Activated CD4-positive, alpha-beta memory T cell treated with anti-CD3 and anti-CD28 coated beads, Interleukin-2, amount 10 ng/mL, durations not matched to agents 7 days and 5 days (primary cell): Measurements from ENCODE around the gene TMSB4Y. TPM values are rescaled to one million over a fixed set of nuclear protein-coding genes. Genes with fewer than 3 reads are reported as not detected.
A peak's percentile ranks its signal among the peaks of the same experiment; 100 is the strongest.

ENCODE experiments used
- CTCF ChIA-PET: fragments of 350-600 bp; sonication (Branson Sonifier 250); formaldehyde crosslinking; loops from one replicate; lab custom pipeline; 2021; ENCODE audit warnings: antibody characterized with exemption, inconsistent platforms; lab: Charles Lee
- POLR2A ChIA-PET: fragments of 350-600 bp; sonication (Branson Sonifier 250); formaldehyde crosslinking; loops from one replicate; lab custom pipeline; 2021; ENCODE audit warnings: antibody characterized with exemption; lab: Charles Lee
- DNase-seq: peaks from one replicate; pipeline ENCODE4 v3.0.0-alpha.2; 2020
- H3K27ac Mint-ChIP-seq: one replicate; pipeline ENCODE4 v1.8.0; 2021; ENCODE audit warnings: mild to moderate bottlenecking, mixed read lengths
- H3K27me3 Mint-ChIP-seq: one replicate; pipeline ENCODE4 v1.8.0; 2021; ENCODE audit warnings: mixed read lengths
- H3K36me3 Mint-ChIP-seq: one replicate; pipeline ENCODE4 v1.8.0; 2021; ENCODE audit warnings: low read depth, mixed read lengths
- H3K4me1 Mint-ChIP-seq: one replicate; pipeline ENCODE4 v1.8.0; 2021; ENCODE audit warnings: mixed read lengths
- H3K4me3 Mint-ChIP-seq: one replicate; pipeline ENCODE4 v1.8.0; 2021; ENCODE audit warnings: mild to moderate bottlenecking, mixed read lengths
- H3K9me3 Mint-ChIP-seq: one replicate; pipeline ENCODE4 v1.8.0; 2021; ENCODE audit warnings: mixed read lengths
- total RNA-seq, 2 experiments: library from RNA; stranded (reverse); gene quantifications; one replicate each; pipeline ENCODE4 v1.2.3, GENCODE V29; 2021

TMSB4Y gene
- total RNA-seq: 1 to 10 TPM in 1 of 2 experiments, under 1 TPM in 1; 0.88 to 1.2 TPM

GRCh38 chrY:13703568-13703968, at the start of gene TMSB4Y:
TSS of gene TMSB4Y (plus strand) at chrY:13703899.
- Mint-ChIP-seq H3K36me3 (no peaks in the 10 kb centered on the region), H3K4me1 (peaks cover 14% of the 10 kb centered on the region), H3K27ac (peak within 1 kb of the TSS; percentile 92), H3K27me3 (no peaks in the 10 kb centered on the region), H3K9me3 (no peaks in the 10 kb centered on the region), H3K4me3 (peak within 1 kb of the TSS; percentile 85)
- ChIA-PET CTCF (interaction anchor here (0.6 to 0.9 kb wide), 4 partner anchors 51 to 1003 kb away, joined by 3 to 4 read pairs (median 4); no protein-coding TSS in a partner anchor), POLR2A (interaction anchor here (1.0 to 2.0 kb wide), 5 partner anchors 47 to 332 kb away, joined by 3 to 21 read pairs (median 4); partner anchors contain the start of gene UTY)
- DNase-seq: peak; percentile 80

GRCh38 chrY:13664162-13664561, 39.5 kb upstream of the TMSB4Y start:
- H3K27ac Mint-ChIP-seq: no peak overlapping the region
- DNase-seq: no peak
- no peaks in the 10 kb centered on the region for H3K36me3 Mint-ChIP-seq
- CTCF ChIA-PET: no interaction called here
- no peak overlapping the region for H3K4me3 Mint-ChIP-seq
- POLR2A ChIA-PET: no interaction called here
- H3K4me1 Mint-ChIP-seq: no peaks in the 10 kb centered on the region
- no peaks in the 10 kb centered on the region for H3K27me3 Mint-ChIP-seq
- H3K9me3 Mint-ChIP-seq: no peaks in the 10 kb centered on the region

- POLR2A ChIA-PET: no interaction called here
- H3K9me3 Mint-ChIP-seq: peaks cover 4% of the 10 kb centered on the region
- no peaks in the 10 kb centered on the region for H3K36me3 Mint-ChIP-seq
- CTCF ChIA-PET: no interaction called here
- no peak for DNase-seq
- H3K4me3 Mint-ChIP-seq: no peak overlapping the region
- H3K4me1 Mint-ChIP-seq: no peaks in the 10 kb centered on the region
- H3K27me3 Mint-ChIP-seq: no peaks in the 10 kb centered on the region
- H3K27ac Mint-ChIP-seq: no peak overlapping the region
These were observed 32.6 kb upstream of the TMSB4Y start for GRCh38 chrY:13671122-13671521.

GRCh38 chrY:13702276-13702675, 1.4 kb upstream of the TMSB4Y start:
- Mint-ChIP-seq H3K4me3 (no peak overlapping the region), H3K36me3 (no peaks in the 10 kb centered on the region), H3K27ac (no peak overlapping the region), H3K9me3 (no peaks in the 10 kb centered on the region), H3K27me3 (no peaks in the 10 kb centered on the region), H3K4me1 (peaks cover 14% of the 10 kb centered on the region)
- POLR2A ChIA-PET: no interaction called here
- CTCF ChIA-PET: no interaction called here
- no peak for DNase-seq

- H3K36me3 Mint-ChIP-seq: peaks cover 3% of the 10 kb centered on the region
- CTCF ChIA-PET: interaction anchor here (0.9 to 1.1 kb wide), 2 partner anchors 50 to 635 kb away, joined by 3 read pairs; no protein-coding TSS in a partner anchor
- POLR2A ChIA-PET: interaction anchor here (1.0 to 2.0 kb wide), 6 partner anchors 11 to 333 kb away, joined by 3 to 21 read pairs (median 5); partner anchors contain the start of gene UTY
- peak; percentile 23 for DNase-seq
- peak overlapping the region; percentile 92 for H3K27ac Mint-ChIP-seq
- H3K27me3 Mint-ChIP-seq: no peaks in the 10 kb centered on the region
- H3K4me3 Mint-ChIP-seq: peak overlapping the region; percentile 85
- H3K4me1 Mint-ChIP-seq: peaks cover 14% of the 10 kb centered on the region
- H3K9me3 Mint-ChIP-seq: no peaks in the 10 kb centered on the region
These were observed 627 bp downstream of the TMSB4Y start for GRCh38 chrY:13704121-13704930.

GRCh38 chrY:13705197-13705596, 1.5 kb downstream of the TMSB4Y start:
- Mint-ChIP-seq H3K9me3 (no peaks in the 10 kb centered on the region), H3K36me3 (peaks cover 3% of the 10 kb centered on the region), H3K27ac (peak overlapping the region; percentile 73), H3K4me3 (peak overlapping the region; percentile 85), H3K4me1 (peaks cover 14% of the 10 kb centered on the region), H3K27me3 (no peaks in the 10 kb centered on the region)
- ChIA-PET POLR2A (interaction anchor here (0.9 to 2.0 kb wide), 4 partner anchors 10 to 226 kb away, joined by 3 to 21 read pairs (median 5); partner anchors contain the start of gene UTY), CTCF (interaction anchor here (0.8 kb wide), 1 partner anchor 10 kb away, joined by 3 read pairs; no protein-coding TSS in a partner anchor)
- no peak for DNase-seq

- CTCF ChIA-PET: no interaction called here
- Mint-ChIP-seq H3K27me3 (no peaks in the 10 kb centered on the region), H3K9me3 (no peaks in the 10 kb centered on the region), H3K27ac (no peak overlapping the region), H3K4me1 (peaks cover 14% of the 10 kb centered on the region), H3K36me3 (peaks cover 3% of the 10 kb centered on the region), H3K4me3 (no peak overlapping the region)
- POLR2A ChIA-PET: no interaction called here
- no peak for DNase-seq
These were observed 4.3 kb downstream of the TMSB4Y start for GRCh38 chrY:13708038-13708437.

- ChIA-PET POLR2A (no interaction called here), CTCF (no interaction called here)
- Mint-ChIP-seq H3K36me3 (no peaks in the 10 kb centered on the region), H3K4me3 (no peak overlapping the region), H3K27me3 (no peaks in the 10 kb centered on the region), H3K27ac (no peak overlapping the region), H3K4me1 (peaks cover 1% of the 10 kb centered on the region), H3K9me3 (peaks cover 7% of the 10 kb centered on the region)
- no peak for DNase-seq
These were observed 15.3 kb downstream of the TMSB4Y start for GRCh38 chrY:13718996-13719395.

GRCh38 chrY:13729517-13729916, 25.8 kb downstream of the TMSB4Y start:
- H3K4me3 Mint-ChIP-seq: no peak overlapping the region
- DNase-seq: no peak

GRCh38 chrY:13738618-13739017, 34.9 kb downstream of the TMSB4Y start:
- POLR2A ChIA-PET: no interaction called here
- H3K27ac Mint-ChIP-seq: no peak overlapping the region
- peaks cover under 1% of the 10 kb centered on the region for H3K27me3 Mint-ChIP-seq
- H3K9me3 Mint-ChIP-seq: no peaks in the 10 kb centered on the region
- DNase-seq: peak; percentile 40
- no peak overlapping the region for H3K4me3 Mint-ChIP-seq
- CTCF ChIA-PET: interaction anchor here (0.7 to 1.5 kb wide), 3 partner anchors 11 to 121 kb away, joined by 3 to 4 read pairs (median 3); no protein-coding TSS in a partner anchor
- H3K36me3 Mint-ChIP-seq: no peaks in the 10 kb centered on the region
- H3K4me1 Mint-ChIP-seq: no peaks in the 10 kb centered on the region

More at GRCh38 chrY:13729517-13729916, 25.8 kb downstream of the TMSB4Y start:
- Mint-ChIP-seq H3K27ac (no peak overlapping the region), H3K4me1 (no peaks in the 10 kb centered on the region), H3K9me3 (no peaks in the 10 kb centered on the region), H3K27me3 (no peaks in the 10 kb centered on the region), H3K36me3 (no peaks in the 10 kb centered on the region)
- POLR2A ChIA-PET: no interaction called here
- CTCF ChIA-PET: no interaction called here

- H3K4me1 Mint-ChIP-seq: peaks cover 9% of the 10 kb centered on the region
- no peaks in the 10 kb centered on the region for H3K36me3 Mint-ChIP-seq
- no peaks in the 10 kb centered on the region for H3K9me3 Mint-ChIP-seq
- H3K4me3 Mint-ChIP-seq: peak overlapping the region; percentile 64
- no peaks in the 10 kb centered on the region for H3K27me3 Mint-ChIP-seq
- H3K27ac Mint-ChIP-seq: no peak overlapping the region
- peak; percentile 48 for DNase-seq
- POLR2A ChIA-PET: interaction anchor here (0.8 to 1.1 kb wide), 2 partner anchors 48 kb away, joined by 3 to 6 read pairs; partner anchors contain the start of gene TMSB4Y
- CTCF ChIA-PET: interaction anchor here (0.6 to 0.7 kb wide), 3 partner anchors 13 to 83 kb away, joined by 3 read pairs; no protein-coding TSS in a partner anchor
These were observed 47.8 kb downstream of the TMSB4Y start for GRCh38 chrY:13751289-13752071.

- ChIA-PET POLR2A (no interaction called here), CTCF (interaction anchor here (1.2 kb wide), 1 partner anchor 51 kb away, joined by 3 read pairs; the partner anchor contains the start of gene TMSB4Y)
- Mint-ChIP-seq H3K4me3 (no peak overlapping the region), H3K9me3 (no peaks in the 10 kb centered on the region), H3K4me1 (peaks cover 9% of the 10 kb centered on the region), H3K36me3 (no peaks in the 10 kb centered on the region), H3K27ac (no peak overlapping the region), H3K27me3 (no peaks in the 10 kb centered on the region)
- no peak for DNase-seq
These were observed 51.0 kb downstream of the TMSB4Y start for GRCh38 chrY:13754661-13755060.
